ENCODE data around the gene MPPED2.

MPPED2 gene

GRCh38 chr11:30535818-30536217 lies 50.3 kb downstream of the MPPED2 start:
- no peak for DNase-seq

- DNase-seq = no peak
Measured at GRCh38 chr11:30533445-30533947, 52.7 kb downstream of the MPPED2 start.

- DNase-seq = no peak
Measured at GRCh38 chr11:30527566-30527965, 58.6 kb downstream of the MPPED2 start.

GRCh38 chr11:30526558-30526957 lies 59.6 kb downstream of the MPPED2 start:
- no peak for DNase-seq

GRCh38 chr11:30522536-30523243 lies 63.5 kb downstream of the MPPED2 start:
- DNase-seq = no peak

- no peak for DNase-seq
Measured at GRCh38 chr11:30521297-30522071, 64.7 kb downstream of the MPPED2 start.

- no peak for DNase-seq
Measured at GRCh38 chr11:30513087-30513486, 73.1 kb downstream of the MPPED2 start.

GRCh38 chr11:30511408-30511807 lies 74.7 kb downstream of the MPPED2 start:
- DNase-seq = no peak

GRCh38 chr11:30510750-30511149 lies 75.4 kb downstream of the MPPED2 start:
- DNase-seq = no peak

GRCh38 chr11:30509364-30509763 lies 76.8 kb downstream of the MPPED2 start:
- DNase-seq = no peak

- no peak for DNase-seq
Measured at GRCh38 chr11:30508594-30508993, 77.6 kb downstream of the MPPED2 start.

- DNase-seq = no peak
Measured at GRCh38 chr11:30505603-30506002, 80.5 kb downstream of the MPPED2 start.

GRCh38 chr11:30504468-30504867 lies 81.7 kb downstream of the MPPED2 start:
- no peak for DNase-seq

- DNase-seq = no peak
Measured at GRCh38 chr11:30503156-30503555, 83.0 kb downstream of the MPPED2 start.

- no peak for DNase-seq
Measured at GRCh38 chr11:30502305-30502704, 83.8 kb downstream of the MPPED2 start.

GRCh38 chr11:30501744-30502143 lies 84.4 kb downstream of the MPPED2 start:
- DNase-seq = no peak

- DNase-seq = no peak
Measured at GRCh38 chr11:30499940-30500339, 86.2 kb downstream of the MPPED2 start.

- DNase-seq = no peak
Measured at GRCh38 chr11:30497600-30497999, 88.6 kb downstream of the MPPED2 start.

GRCh38 chr11:30496935-30497334 lies 89.2 kb downstream of the MPPED2 start:
- no peak for DNase-seq

- no peak for DNase-seq
Measured at GRCh38 chr11:30495437-30495836, 90.7 kb downstream of the MPPED2 start.

GRCh38 chr11:30489511-30489910 lies 96.6 kb downstream of the MPPED2 start:
- no peak for DNase-seq

GRCh38 chr11:30489076-30489475 lies 97.1 kb downstream of the MPPED2 start:
- no peak for DNase-seq

Measured in amygdala (tissue), 56 donors.